Immature natural killer cell (primary cell): ENCODE measurements around the gene TBC1D8. TPM values are rescaled to one million over a fixed set of nuclear protein-coding genes. Genes with fewer than 3 reads are reported as not detected.
A peak's percentile ranks its signal among the peaks of the same experiment; 100 is the strongest.

ENCODE experiments used
- DNase-seq, 3 donors: peaks; one replicate each; pipeline ENCODE4 v3.0.0; 2022; ENCODE audit warnings: mixed read lengths in 1 of 3
- H3K27ac Mint-ChIP-seq, 6 donors: one replicate each; pipeline ENCODE4 v1.8.0; 2020; ENCODE audit warnings: mixed read lengths in 6 of 6, mild to moderate bottlenecking in 5 of 6, inconsistent platforms in 4 of 6, moderate library complexity in 3 of 6
- H3K27me3 Mint-ChIP-seq, 3 donors: one replicate each; pipeline ENCODE4 v1.8.0; 2020 to 2021; ENCODE audit warnings: low read depth in 3 of 3, mild to moderate bottlenecking in 3 of 3, mixed read lengths in 3 of 3, moderate library complexity in 3 of 3, inconsistent platforms in 1 of 3
- H3K36me3 Mint-ChIP-seq, 3 donors: one replicate each; pipeline ENCODE4 v1.8.0; 2020; ENCODE audit warnings: mixed read lengths in 3 of 3, inconsistent platforms in 2 of 3, mild to moderate bottlenecking in 2 of 3
- H3K4me1 Mint-ChIP-seq, 2 donors: one replicate each; pipeline ENCODE4 v1.8.0; 2020; ENCODE audit warnings: inconsistent platforms in 2 of 2, mild to moderate bottlenecking in 2 of 2, mixed read lengths in 2 of 2, moderate library complexity in 1 of 2
- H3K4me3 Mint-ChIP-seq, 5 donors: one replicate each; pipeline ENCODE4 v1.8.0; 2020; ENCODE audit warnings: mild to moderate bottlenecking in 5 of 5, mixed read lengths in 5 of 5, inconsistent platforms in 3 of 5, moderate library complexity in 3 of 5
- H3K9me3 Mint-ChIP-seq, 6 donors: one replicate each; pipeline ENCODE4 v1.8.0; 2020; ENCODE audit warnings: mild to moderate bottlenecking in 6 of 6, mixed read lengths in 6 of 6, inconsistent platforms in 4 of 6, moderate library complexity in 3 of 6
- polyA plus RNA-seq, 3 donors: library from polyadenylated mRNA; unstranded; fragments of 300-500 nt; fragmentation: Illumina TruSeq; gene quantifications; one replicate each; pipeline ENCODE4 v1.2.3, GENCODE V29; 2021

The TBC1D8 gene
- polyA plus RNA-seq, 3 donors from 2014 or later = 0.17 to 0.64 TPM; not detected in 1

- H3K9me3 Mint-ChIP-seq = no peaks in the 10 kb centered on the region
- H3K4me3 Mint-ChIP-seq = no peak overlapping the region
- H3K27me3 Mint-ChIP-seq = peaks cover 8 to 20% (median 12%) of the 10 kb centered on the region in 3 donors
- no peaks in the 10 kb centered on the region for H3K36me3 Mint-ChIP-seq
- no peak for DNase-seq
- H3K27ac Mint-ChIP-seq = no peak overlapping the region
- H3K4me1 Mint-ChIP-seq = no peaks in the 10 kb centered on the region
Measured at GRCh38 chr2:101140237-101140636, 10.9 kb downstream of the TBC1D8 start.

GRCh38 chr2:101139495-101139894, 11.7 kb downstream of the TBC1D8 start:
- Mint-ChIP-seq H3K4me1 (no peaks in the 10 kb centered on the region), H3K27ac (no peak overlapping the region)

GRCh38 chr2:101135412-101136296, 15.5 kb downstream of the TBC1D8 start:
- no peak for DNase-seq
- Mint-ChIP-seq H3K4me1 (peaks cover 6 to 7% of the 10 kb centered on the region in 2 donors), H3K4me3 (no peak overlapping the region), H3K27me3 (peaks cover 5 to 14% (median 7%) of the 10 kb centered on the region in 3 donors), H3K9me3 (peaks cover 0 to 2% (median 0%) of the 10 kb centered on the region in 6 donors), H3K36me3 (no peaks in the 10 kb centered on the region), H3K27ac (no peak overlapping the region)

More at GRCh38 chr2:101139495-101139894, 11.7 kb downstream of the TBC1D8 start:
- no peaks in the 10 kb centered on the region for H3K9me3 Mint-ChIP-seq
- no peak for DNase-seq
- no peak overlapping the region for H3K4me3 Mint-ChIP-seq
- peaks cover 5 to 18% (median 12%) of the 10 kb centered on the region in 3 donors for H3K27me3 Mint-ChIP-seq
- no peaks in the 10 kb centered on the region for H3K36me3 Mint-ChIP-seq

GRCh38 chr2:101133492-101134100, 17.6 kb downstream of the TBC1D8 start:
- peak overlapping the region in 4 of 6 donors; percentile 4 to 78 (median 48) for H3K27ac Mint-ChIP-seq
- H3K4me1 Mint-ChIP-seq = peaks cover 6 to 7% of the 10 kb centered on the region in 2 donors
- peak overlapping the region in 2 of 5 donors; percentile 18 to 34 for H3K4me3 Mint-ChIP-seq
- no peaks in the 10 kb centered on the region for H3K36me3 Mint-ChIP-seq
- H3K9me3 Mint-ChIP-seq = peaks cover 0 to 2% (median 0%) of the 10 kb centered on the region in 6 donors
- H3K27me3 Mint-ChIP-seq = peaks cover 4 to 9% (median 5%) of the 10 kb centered on the region in 3 donors
- DNase-seq = peak in 2 of 3 donors; percentile 33 to 48

- no peak overlapping the region for H3K4me3 Mint-ChIP-seq
- no peak overlapping the region for H3K27ac Mint-ChIP-seq
- peaks cover 14% of the 10 kb centered on the region in 2 donors for H3K4me1 Mint-ChIP-seq
- H3K9me3 Mint-ChIP-seq = peaks cover 0 to 3% (median 0%) of the 10 kb centered on the region in 6 donors
- peaks cover 7 to 13% (median 8%) of the 10 kb centered on the region in 3 donors for H3K27me3 Mint-ChIP-seq
- H3K36me3 Mint-ChIP-seq = no peaks in the 10 kb centered on the region
- no peak for DNase-seq
Measured at GRCh38 chr2:101132202-101132601, 19.0 kb downstream of the TBC1D8 start.

GRCh38 chr2:101130081-101130480, 21.1 kb downstream of the TBC1D8 start:
- H3K36me3 Mint-ChIP-seq = no peaks in the 10 kb centered on the region
- peaks cover 0 to 3% (median 0%) of the 10 kb centered on the region in 6 donors for H3K9me3 Mint-ChIP-seq
- H3K27me3 Mint-ChIP-seq = peaks cover 11 to 21% (median 13%) of the 10 kb centered on the region in 3 donors
- no peak overlapping the region for H3K27ac Mint-ChIP-seq
- DNase-seq = no peak
- peaks cover 25 to 35% of the 10 kb centered on the region in 2 donors for H3K4me1 Mint-ChIP-seq
- no peak overlapping the region for H3K4me3 Mint-ChIP-seq

DNA sequence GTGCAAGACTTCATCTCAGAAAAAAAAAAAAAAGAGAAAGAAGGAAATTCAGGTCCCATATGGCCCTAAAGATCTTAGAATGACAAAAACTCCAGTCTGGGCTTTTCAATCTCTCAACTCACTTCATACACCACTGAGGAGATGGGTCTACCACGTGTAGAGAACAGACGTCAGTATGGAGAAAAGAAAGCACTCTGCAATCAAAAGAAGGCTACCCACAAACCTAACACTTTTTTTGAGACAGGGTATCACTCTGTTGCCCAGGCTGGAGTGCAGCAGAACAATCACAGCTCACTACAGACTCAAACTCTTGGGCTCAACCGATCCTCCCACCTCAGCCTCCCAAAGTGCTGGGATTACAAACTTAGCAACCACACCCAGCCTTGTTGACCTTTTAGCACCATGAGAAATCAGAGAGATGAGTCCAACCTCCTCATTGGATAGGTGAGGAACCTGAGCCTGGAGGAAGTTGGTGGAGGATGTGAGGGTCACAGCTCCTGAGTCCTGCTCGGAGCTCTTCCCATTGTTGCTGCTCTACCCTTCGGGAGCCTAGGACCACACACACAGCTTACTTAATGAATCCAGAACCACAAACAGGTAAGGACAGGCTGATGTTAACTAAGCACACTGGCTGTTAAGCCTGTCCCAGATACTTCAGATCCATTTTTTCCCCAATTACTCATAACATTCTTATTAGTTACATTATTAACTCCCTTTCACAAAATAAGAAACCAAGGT, 23.7 kb downstream of the TBC1D8 start:
- Mint-ChIP-seq H3K27me3 (peaks cover 9 to 18% (median 15%) of the 10 kb centered on the region in 3 donors), H3K36me3 (no peaks in the 10 kb centered on the region), H3K27ac (peak overlapping the region in 1 of 6 donors; percentile 4), H3K4me1 (peaks cover 26 to 39% of the 10 kb centered on the region in 2 donors), H3K4me3 (peak overlapping the region in 1 of 5 donors; percentile 3), H3K9me3 (peaks cover 0 to 2% (median 0%) of the 10 kb centered on the region in 6 donors)
- peak; percentile 51 to 77 (median 63) for DNase-seq

DNA sequence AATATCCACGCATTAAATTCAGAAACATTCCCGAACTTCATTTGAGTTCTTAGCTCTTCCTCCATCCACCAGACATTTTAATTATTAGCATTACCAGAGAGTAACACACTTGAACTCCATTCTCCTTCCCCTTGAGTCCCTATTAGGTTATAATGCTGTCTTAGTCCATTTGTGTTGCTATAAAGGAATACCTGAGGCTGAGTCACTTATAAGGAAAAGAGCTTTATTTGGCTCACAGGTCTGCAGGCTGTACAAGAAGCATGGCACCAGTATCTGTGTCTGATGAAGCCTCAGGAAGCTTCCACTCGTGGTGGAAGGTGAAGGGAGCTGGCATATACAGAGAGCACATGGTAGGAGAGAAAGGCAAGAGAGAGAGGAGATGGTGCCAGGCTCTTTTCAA, 25.4 kb downstream of the TBC1D8 start:
- H3K4me3 Mint-ChIP-seq = peak overlapping the region in 3 of 5 donors; percentile 4 to 58 (median 29)
- peaks cover 0 to 2% (median 0%) of the 10 kb centered on the region in 6 donors for H3K9me3 Mint-ChIP-seq
- DNase-seq = no peak
- peak overlapping the region in 1 of 6 donors; percentile 27 for H3K27ac Mint-ChIP-seq
- H3K4me1 Mint-ChIP-seq = peaks cover 26 to 39% of the 10 kb centered on the region in 2 donors
- H3K27me3 Mint-ChIP-seq = peaks cover 9 to 12% (median 12%) of the 10 kb centered on the region in 3 donors
- no peaks in the 10 kb centered on the region for H3K36me3 Mint-ChIP-seq

DNA sequence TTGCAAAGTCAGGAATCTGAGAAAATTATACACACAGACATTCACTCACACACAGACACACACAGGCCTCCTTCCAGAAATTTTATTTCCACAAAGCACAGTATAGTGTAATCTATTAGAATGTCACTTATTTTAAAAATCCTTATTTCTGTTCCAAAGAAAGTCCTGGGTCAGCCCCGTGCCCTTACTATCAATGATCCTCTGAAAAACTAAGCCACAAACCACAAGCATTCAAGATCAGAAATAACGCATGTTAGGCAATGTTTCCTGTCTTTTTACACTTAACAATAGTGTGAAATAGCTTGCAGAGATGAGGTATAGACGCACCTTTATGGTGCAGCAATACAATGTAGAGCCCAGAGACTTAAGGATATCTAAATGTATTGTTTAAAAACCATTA, 25.8 kb downstream of the TBC1D8 start:
- Mint-ChIP-seq H3K9me3 (peaks cover 0 to 2% (median 0%) of the 10 kb centered on the region in 6 donors), H3K36me3 (no peaks in the 10 kb centered on the region), H3K4me1 (peaks cover 26 to 39% of the 10 kb centered on the region in 2 donors), H3K4me3 (peak overlapping the region in 3 of 5 donors; percentile 4 to 58 (median 29)), H3K27ac (peak overlapping the region in 1 of 6 donors; percentile 27), H3K27me3 (peaks cover 9 to 12% (median 12%) of the 10 kb centered on the region in 3 donors)
- peak; percentile 28 to 49 (median 48) for DNase-seq

DNA sequence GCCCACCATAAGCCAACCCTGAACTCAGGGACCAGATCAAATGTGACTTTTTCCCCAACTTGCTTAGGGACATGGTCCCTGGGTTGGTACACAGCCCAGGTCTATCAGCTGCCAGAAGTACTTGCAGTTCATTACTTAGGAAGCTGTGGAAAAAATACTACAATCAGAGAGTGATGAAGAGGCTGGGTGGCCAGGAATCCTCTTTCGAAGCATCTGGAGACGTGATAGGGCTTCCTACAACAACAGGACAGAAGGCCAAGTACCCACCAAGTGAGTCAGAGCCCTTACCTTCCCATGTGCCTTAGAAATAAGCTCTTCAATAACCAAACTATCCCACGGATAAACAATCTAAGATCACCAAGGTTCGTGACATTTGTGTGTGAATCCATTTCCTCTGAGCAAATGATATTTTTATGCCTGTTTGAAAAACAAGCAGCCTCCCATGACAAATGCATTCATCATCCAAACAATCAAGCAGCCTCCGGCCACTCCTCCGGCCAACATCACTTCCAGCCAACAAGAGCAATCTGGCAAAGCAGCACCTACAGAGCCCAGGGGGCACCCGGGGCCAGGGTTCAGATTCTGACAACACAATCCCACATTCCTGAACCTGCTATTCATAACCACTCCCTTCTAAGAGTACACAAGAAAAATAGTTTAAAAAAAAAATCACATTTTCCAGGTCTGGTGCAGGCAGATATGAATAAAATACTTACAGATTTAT, 26.4 kb downstream of the TBC1D8 start:
- H3K27ac Mint-ChIP-seq = no peak overlapping the region
- peaks cover 26 to 39% of the 10 kb centered on the region in 2 donors for H3K4me1 Mint-ChIP-seq
- H3K9me3 Mint-ChIP-seq = peaks cover 0 to 2% (median 0%) of the 10 kb centered on the region in 6 donors
- H3K36me3 Mint-ChIP-seq = no peaks in the 10 kb centered on the region
- DNase-seq = no peak
- no peak overlapping the region for H3K4me3 Mint-ChIP-seq
- H3K27me3 Mint-ChIP-seq = peaks cover 9 to 15% (median 12%) of the 10 kb centered on the region in 3 donors

DNA sequence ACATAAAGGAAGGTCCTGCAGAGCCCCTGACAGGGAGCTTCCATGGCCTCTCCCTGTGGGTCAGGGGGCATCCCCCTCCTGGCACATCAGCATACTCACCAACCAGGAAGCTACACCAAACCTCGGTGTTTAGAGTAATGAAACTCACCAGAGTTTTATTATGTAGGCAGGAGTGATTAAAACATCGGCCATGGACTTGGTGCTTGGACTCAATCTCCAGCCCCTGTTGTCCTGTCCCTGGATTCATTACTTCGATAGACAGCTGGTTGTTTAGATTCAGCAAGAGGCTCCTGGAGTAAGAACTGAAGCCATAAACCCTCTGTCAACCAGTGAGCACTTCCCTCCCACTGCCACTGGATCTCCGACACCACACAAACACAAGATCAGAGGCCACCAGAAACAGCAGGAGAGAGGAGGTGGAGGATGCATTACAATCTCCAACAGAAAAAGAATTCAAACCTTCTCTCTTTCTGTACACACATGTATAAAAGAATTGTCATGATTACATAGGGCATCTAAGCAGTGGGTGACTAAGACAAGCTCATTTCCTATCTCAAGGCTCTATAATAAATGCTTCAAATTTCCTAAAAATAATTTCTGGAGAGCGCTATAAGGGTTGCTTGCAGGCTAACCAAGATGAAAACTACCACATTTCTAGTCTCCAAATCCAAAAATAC, 27.2 kb downstream of the TBC1D8 start:
- Mint-ChIP-seq H3K9me3 (peaks cover 0 to 2% (median 0%) of the 10 kb centered on the region in 6 donors), H3K4me1 (peaks cover 26 to 39% of the 10 kb centered on the region in 2 donors), H3K4me3 (no peak overlapping the region), H3K36me3 (no peaks in the 10 kb centered on the region), H3K27ac (no peak overlapping the region), H3K27me3 (peaks cover 12 to 23% (median 12%) of the 10 kb centered on the region in 3 donors)
- DNase-seq = no peak

- Mint-ChIP-seq H3K27me3 (peaks cover 7 to 18% (median 14%) of the 10 kb centered on the region in 3 donors), H3K36me3 (no peaks in the 10 kb centered on the region), H3K9me3 (no peaks in the 10 kb centered on the region), H3K27ac (no peak overlapping the region), H3K4me3 (no peak overlapping the region), H3K4me1 (peaks cover 18 to 20% of the 10 kb centered on the region in 2 donors)
- DNase-seq = no peak
Measured at GRCh38 chr2:101121174-101121573, 30.0 kb downstream of the TBC1D8 start.
